ENCODE data around the gene MRGPRG.

Gene MRGPRG

DNA sequence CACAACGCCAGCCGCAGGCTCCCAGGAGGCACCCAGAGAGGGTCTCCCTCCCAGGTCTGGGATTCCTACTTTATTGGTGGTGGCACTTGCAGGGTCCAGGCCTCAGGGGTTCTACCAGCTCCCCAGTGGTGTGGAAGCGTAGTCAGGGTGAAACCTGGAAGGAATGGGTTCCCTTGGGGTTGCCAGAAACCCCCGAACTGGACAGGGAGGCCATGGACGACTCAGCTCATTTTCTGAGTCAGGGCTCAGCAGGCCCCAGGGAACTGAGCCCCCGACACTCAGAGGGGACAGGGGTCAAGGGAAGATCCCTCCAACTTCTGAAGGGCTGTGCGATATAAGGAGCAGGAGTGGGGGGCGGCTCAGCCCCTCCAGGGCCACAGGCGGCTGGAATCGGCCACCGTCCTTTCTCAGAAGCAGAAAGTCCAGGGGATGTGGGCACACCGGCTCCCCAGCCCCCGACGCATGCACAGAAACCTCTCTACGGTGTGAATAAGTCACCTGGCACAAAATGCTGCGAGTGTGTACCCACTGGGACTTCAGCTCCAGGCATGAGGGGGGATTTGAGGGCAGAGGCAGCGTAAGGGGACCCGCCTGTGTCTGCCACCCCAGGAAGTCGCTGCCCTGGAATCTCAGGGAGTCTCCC is 25.1 kb downstream of the MRGPRG start:
- no peak for DNase-seq

DNA sequence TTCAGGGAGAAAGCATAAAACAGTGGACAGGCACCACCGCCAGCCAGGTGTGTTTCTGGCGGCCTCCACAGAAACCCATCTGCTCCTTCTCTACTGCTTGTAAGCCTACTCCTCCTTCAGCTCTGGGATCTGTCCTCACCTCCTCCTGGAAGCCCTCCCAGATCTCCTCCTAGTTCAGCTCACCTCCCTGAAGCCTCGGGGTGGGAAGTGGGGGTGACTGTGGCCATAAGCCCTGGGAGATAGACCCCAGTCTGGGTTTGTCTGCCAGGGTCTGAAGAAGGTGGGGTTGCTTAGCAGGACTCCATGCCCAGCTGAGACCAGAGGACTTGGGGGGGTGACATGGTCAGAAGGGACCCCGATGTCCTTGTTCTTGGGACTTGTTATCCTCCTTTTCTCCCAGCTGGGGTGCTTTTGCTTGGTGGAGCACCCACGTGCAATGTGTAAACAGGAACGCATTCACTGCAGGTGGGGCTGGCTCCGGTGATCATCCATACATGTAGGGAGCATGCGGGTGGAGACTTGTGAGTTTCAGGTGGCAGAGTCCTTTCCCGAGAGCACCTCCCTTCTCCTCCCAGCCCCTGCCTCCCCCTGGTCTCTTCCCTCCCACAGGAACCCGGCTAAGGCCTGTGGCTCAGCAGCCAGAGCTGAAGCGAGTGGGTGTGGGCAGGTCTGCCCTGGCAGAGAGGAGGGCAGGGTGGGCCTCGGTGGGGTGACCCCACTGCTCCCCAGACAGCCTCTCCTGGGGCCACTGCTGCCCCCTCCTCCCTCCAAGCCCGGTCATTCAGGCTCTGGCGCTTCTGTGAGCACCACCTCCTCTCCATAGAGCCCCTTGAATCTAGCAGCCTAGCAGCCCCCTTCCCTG is 25.9 kb downstream of the MRGPRG start:
- DNase-seq = no peak

DNA sequence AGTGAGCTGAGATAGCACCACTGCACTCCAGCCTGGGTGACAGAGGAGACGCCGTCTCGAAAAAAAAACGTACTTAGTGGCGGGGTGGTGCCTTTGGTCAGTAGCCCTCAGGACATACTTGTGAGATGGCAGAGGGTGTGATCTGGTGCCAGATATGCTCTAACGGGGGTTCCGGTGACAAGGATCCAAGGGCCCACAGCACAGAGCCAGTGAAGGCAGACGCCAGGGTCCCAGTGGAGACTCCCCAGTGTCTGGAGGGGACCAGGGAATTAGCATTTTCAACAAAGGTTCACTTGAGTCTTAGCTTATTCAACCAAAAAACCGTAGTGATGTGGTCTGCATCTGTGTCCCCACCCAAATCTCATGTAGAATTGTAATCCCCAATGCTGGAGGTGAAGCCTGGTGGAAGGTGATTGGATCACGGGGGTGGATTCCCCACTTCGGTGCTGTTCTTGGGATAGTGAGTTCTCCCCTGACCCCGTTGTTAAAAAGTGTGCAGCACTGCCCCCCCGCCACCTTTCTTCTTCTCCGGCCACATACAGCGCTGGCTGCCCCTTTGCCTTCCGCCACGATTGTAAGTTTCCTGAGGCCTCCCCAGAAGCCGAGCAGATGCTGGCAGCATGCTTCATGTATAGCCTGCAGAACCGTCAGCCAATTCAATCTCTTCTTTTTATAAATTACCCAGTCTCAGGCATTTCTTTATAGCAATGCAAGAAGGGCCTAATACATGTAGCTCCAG is 26.9 kb downstream of the MRGPRG start:
- no peak for DNase-seq

DNA sequence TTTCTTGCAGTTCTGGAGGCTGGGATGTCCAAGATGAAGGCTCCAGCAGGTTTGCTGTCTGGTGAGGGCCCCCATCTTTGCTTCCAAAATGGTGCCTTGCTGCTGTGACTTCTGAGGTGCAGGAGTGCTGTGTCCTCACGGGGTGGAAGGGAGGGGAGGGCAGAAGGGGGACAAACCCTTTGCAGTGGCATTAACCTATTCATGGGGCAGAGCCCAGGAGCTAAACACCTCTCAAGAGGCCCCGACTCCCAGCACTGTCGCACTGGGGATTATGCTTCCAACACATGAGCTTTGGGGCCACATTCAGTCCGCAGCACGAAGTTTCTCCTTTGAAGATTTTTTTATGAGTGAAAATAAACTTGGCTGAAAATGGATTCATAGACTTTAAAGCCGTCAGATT is 28.0 kb downstream of the MRGPRG start:
- no peak for DNase-seq

DNA sequence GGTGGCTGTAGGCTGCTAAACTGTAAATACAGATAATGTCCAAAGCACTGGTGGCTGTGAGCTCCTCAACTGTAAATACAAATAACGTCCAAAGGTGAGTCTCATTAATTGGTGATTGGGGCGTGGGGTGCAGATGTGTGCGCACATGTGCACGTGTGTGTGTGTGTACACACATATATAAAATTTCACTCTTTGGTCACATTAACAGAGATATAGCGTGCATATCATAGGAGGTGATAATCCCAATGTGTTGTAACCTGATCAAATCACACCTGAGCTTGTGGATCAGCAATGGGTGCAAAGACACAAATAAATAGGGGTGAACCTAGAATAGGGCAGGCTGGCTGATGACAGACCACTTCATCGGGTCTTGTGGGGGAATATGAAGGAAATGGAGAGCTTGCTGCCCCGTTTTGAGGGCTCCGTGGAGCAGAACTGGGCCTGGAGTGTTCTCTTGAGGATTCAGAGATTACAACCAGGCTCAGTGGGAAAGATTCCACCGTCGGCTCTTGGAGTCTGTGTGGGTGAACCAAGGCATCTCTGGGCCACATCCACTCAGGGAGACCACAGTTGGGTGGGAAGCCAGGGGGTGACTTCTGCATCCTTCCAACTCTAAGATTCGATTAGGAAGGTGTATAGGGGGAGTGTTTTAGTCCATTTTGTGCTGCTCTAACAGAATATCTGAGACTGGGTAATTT is 28.6 kb downstream of the MRGPRG start:
- no peak for DNase-seq

DNA sequence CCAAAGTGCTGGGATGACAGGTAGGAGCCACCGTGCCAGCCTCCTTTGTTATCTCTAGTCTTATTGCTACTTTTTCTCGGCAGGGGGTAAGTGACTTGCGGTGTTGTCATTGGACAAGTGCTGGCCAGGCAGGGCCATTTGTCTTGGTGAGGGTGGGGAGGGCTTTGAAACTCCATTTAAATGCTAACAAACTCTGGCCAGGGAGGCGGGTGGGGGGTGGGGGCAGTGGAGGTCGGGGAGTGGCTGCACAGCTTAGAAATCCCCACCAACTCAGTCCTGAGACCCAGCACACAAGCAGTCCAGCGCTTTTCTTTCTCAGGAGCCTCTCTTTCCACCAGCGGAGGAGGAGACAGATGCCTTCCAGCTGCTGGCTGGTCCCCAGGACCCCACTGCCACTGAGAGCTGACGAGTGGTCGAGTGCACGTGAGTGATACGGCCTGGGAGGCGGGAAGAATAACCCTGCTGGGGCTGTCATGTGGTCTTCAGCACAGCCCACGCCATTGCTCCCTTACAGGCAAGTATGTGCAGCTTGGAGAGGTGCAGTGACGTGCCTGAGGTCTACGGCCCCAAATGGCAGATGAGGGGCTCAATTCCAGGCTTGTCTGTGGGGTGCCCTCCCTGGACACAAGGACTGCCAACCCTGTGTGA is 29.3 kb downstream of the MRGPRG start:
- no peak for DNase-seq

DNA sequence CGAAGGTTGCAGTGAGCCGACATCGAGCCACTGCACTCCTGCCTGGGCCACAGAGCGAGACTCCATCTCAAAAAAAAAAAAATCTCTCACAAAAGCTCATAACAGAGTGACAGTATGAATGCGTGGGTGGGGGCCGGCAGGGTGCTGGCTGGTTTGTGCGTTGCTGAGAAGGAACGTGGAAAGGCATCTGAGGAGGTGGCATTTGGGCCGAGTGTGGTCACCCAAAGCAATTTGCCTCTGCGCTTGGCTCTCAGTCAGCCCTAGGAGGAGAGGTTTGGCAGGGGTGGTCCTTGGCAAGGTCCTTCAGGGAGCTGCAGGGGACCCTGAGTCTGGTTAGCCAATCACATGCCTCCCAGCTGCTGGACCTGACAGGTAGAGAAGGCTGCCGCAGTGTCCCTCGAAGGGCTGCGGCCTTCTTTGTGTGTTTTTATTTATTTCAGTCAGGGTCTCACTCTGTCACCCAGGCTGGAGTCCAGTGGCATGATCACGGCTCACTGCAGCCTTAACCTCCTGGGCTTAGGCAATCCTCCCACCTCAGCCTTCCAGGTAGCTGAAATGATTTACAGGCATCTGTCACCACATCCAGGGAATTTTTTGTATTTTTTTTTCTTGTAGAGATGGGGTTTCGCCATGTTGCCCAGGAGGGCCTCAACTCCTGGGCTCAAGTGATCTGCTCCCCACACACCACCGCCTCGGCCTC is 30.0 kb downstream of the MRGPRG start:
- no peak for DNase-seq

DNA sequence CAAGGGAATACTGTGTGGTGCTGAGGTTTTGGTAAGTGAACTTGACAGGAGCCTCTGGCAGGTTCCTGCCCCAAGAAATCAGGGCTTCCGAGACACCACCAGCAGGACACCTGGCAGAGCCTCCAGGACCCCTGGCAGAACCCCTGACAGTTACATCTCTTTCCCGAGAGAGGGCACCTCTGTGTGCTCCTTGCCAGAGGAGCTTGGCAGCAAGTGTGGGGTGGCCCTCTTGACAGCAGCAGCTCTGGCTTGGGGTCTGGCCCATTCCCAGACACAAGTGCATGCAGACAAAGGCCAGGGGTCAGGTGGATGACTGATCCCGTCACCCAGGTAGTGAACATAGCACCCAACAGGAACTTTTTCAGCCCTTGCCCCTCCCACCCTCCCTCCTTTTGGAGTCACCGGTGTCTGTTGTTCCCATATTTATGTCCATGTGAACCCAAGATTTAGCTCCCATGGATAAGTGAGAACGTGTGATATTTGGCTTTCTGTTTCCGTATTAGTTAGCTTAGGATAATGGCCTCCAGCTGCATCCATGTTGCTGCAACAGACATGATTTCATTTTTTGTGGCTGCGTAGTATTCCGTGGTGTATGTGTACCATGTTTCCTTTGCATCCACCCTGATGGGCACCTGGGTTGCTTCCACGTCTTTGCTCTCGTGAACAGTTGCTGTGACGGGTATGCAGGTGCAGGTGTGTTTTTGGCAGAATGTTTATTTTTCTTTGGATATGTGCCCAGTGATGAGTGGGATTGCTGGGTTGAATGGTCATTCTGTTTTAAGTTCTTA is 32.3 kb downstream of the MRGPRG start:
- no peak for DNase-seq

DNA sequence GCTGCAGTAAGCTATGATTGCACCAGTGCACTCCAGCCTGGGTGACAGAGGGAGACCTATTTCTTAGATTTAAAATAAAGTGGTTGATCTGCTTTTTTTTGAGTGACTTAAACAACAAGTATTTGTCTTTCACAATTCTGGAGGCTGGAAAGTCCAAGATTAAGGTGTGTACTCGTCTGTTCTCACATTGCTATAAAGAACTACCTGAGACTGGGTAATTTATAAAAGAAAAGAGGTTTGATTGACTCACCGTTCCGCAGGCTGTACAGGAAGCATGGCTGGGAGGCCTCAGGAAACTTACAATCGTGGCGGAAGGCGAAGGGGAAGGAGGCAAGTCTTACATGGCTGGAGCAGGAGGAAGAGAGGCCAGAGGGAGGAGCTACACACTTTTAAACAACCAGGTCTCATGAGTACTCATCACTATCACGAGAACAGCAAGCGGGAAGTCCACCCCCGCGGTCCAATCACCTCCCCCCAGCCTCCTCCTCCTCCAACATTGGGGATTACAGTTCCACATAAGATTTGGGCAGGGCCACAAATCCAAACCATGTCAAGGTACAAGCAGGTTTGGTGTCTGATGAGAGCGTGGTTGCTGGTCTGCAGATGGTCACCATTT is 33.8 kb downstream of the MRGPRG start:
- no peak for DNase-seq

DNA sequence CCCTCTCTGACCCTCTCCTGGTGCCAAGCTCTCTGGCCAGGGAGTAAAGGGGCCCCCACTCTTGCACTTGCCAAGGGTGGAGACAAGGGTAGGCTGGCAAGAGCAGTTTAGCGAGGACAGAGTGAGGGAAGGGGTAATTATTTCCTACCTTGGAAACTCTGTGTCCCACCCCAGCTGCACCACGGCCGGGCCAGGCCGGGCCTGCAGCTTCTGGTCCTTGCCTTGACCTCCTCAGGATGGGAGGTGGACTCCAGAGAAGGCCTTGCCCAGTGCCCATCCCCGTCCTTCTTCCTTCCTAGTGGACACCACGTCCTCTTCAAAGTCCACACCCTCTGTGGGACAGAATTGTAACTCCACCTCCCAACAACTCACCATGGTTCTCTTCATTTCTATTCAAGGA is 35.1 kb downstream of the MRGPRG start:
- no peak for DNase-seq

DNA sequence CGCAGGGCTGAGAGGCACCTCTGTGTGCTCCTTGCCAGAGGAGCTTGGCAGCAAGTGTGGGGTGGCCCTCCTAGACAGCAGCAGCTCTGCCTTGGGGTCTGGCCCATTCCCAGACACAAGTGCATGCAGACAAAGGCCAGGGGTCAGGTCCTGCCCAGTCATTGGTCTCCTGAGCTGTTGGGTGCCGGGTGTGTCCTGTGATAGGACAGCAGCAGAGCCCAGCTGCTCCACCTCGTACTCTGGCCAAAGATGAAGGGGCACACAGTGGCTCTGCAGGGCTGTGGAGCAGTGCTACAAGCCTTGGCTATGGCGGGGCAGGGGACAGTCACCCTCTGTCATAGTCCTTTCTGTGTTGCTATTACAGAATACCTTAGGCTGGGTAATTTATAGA is 36.2 kb downstream of the MRGPRG start:
- no peak for DNase-seq

DNA sequence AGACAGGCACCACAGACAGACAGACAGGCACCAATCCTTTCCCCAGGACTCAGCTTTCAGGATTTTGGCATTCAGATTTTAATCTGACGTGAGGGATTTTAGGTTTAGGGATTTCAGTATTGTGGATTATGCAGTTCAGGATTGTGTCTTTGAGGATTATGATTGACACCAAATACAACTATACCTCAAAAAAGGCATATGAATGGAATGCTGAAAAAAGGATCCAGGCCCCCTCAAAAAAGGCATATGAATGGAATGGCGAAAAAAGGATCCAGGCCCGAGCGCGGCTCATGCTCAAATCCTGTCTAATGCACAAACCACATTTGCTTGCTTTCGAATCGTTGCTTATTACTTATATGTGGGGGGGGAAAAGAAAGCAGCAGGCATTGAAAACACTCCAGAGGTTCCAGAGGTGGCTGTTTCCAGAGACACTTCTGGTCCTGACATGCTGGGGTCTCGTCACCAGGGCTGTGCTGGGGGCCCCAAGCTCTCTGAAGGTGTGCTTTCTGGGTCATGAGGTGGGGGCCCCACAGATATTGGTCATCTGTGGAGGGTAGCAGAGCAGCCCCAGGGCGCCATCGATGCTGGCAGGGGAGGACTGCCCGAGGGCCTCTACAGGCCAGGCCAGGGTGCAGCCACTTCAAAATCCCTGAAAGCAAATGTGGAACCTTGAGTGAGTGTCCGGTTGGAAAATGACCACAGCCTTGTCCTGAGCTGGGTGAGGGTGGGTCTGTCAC is 36.7 kb downstream of the MRGPRG start:
- DNase-seq = no peak

DNA sequence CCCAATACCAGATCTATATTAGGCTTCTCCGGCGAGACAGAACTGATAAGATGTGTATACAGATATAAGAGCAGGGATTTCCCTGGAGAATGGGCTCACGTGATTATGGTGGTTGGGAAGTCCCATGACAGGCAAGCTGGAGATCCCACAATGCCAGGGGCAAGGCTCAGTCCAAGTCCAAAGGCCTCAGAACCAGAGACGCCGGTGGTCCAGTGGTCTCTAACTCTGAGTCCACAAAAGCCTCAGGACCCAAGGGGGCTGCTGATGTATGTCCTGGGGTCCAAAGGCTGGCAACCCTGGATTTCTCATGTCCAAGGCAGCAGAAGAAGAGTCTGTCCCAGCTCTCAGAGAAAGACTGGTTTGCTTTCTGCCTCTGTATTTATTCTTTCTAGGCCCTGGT is 37.7 kb downstream of the MRGPRG start:
- DNase-seq = no peak

DNA sequence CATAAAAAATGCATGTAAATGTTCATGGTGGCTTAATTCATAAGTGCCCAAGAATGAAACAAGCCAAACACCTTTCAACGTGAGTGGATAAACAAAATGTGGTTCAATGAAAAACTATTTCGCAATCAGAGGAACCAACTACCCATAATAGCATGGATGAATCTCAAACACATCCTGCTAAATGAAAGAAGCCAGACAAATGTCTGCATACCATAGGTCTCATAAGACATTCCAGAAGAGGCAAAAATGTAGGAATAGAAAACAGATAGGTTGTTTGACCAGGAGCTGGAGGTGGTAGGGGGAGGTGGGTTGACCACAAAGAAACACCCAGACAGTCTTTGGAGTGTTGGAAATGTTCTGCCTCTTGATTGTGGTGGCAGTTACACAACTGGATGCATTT is 40.3 kb downstream of the MRGPRG start:
- DNase-seq = no peak

DNA sequence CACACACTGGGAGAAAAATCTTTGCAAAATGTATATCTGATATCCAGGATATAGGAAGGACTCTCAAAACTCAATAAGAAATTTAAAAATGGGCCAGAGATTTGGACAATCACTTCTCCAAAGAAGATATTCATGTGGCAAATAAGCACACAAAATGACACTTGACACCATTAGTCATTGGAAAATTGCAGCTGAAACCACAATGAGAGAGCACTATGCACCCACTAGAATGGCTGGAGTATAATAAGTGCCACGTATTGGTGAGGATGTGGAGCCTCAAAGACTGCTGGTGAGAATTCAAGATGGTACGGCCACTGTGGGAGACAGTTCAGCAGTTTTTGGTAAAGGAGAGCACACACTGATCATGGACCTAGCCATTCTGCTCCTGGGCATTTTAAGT is 40.7 kb downstream of the MRGPRG start:
- no peak for DNase-seq

DNA sequence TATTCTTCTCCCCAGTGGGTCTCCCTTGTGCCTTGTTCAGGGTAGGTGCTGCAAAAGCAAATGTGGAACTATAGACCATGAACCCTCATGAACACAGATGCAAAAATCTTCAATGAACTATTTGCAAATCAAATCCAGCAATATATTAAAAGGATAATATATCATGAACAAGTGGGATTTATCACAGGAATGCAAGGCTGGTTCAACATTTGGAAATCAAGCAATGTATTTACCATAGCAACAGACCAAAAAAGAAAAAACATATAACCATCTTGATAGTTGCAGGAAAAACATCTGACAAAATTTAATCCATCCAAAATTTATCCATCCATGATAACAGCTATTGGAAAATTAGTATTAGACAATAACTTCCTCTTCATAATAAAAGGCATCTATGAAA is 42.1 kb downstream of the MRGPRG start:
- no peak for DNase-seq

DNA sequence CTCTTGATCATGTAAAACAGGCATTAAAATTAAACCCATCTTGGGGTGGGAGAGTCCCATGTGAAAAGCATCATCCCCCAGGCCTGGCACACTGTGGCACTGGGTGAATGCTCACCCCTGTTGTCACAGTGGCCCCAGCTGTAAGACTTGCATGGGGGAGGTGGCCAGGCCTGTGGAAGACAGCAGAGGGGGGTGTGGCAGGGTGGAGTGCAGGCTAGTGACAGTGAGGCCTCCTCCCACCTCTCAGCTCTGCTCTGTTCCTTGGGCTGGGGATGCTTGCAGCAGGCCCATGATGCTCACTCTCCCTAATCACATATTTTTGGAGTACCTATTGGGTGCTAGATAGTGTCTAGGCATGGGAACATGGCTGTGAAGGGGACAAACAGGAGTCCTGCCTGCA is 43.4 kb downstream of the MRGPRG start:
- no peak for DNase-seq

DNA sequence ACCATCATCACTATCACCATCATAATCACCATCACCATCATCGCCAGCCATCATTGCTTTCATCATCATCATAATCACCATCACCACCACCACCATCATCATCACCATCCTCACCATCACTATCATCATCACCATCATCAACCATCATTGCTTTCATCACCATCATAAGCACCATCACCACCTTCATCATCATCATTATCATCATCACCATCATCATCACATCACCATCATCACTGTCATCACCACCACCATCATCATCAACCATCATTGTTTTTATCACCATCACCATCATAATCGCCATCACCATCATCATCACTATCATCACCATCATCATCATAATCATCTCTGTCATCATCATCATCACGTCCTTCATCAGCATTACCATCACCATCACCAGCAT is 44.2 kb downstream of the MRGPRG start:
- no peak for DNase-seq

DNA sequence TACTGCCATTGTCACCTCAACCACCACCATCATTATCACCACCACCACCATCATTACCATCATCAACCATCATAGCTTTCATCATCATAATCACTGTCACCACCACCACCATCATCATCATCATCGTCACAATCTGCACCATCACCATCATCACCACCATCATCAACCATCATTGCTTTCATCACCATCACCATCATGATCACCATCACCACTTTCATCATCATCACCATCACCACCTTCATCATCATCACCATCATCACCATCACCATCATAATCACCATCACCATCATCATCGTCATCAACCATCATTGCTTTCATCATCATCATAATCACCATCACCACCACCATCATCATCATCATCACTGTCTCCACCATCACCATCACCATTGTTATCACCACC is 44.8 kb downstream of the MRGPRG start:
- no peak for DNase-seq

DNA sequence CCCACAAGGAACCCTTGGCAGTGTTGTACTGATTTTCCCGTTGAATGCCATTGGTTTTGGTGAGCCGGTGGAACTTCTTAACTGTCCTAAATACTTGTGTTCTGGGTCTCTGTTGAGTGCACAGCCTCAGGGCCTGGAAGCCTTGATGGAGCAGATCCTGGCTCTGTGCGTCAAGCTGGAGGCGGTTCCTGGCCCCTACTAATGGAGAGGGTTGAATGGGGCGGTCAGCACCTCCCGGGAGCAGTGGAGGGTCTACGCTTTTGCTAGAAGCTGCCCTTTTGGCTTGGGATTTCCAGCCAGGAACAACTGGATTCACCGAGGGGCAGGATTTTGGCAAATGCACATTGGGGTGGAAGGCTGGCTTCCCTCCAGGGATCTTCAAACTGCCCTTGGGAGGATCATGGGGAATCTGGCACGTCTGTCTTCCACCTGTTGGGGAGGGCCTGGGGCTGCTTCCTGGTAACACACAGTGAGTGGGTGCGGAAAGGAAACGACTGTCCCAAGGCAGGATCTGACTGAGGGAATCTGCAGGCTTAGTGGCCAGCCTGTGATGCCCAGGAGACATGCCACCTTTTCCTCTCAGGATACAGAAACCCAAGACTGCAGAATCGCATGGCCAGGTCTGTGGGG is 46.6 kb downstream of the MRGPRG start:
- no peak for DNase-seq

All from CD4-positive, alpha-beta T cell treated with Interleukin-12 subunit alpha and Interleukin-12 subunit beta, for 1 hour (primary cell).